ENCODE results near the gene CLINT1.
"Not testable (repeated sequence)": the region's sequence is repeated elsewhere in the genome, so short reads cannot be mapped to it uniquely, and the experiment has no call there.

The CLINT1 gene

DNA sequence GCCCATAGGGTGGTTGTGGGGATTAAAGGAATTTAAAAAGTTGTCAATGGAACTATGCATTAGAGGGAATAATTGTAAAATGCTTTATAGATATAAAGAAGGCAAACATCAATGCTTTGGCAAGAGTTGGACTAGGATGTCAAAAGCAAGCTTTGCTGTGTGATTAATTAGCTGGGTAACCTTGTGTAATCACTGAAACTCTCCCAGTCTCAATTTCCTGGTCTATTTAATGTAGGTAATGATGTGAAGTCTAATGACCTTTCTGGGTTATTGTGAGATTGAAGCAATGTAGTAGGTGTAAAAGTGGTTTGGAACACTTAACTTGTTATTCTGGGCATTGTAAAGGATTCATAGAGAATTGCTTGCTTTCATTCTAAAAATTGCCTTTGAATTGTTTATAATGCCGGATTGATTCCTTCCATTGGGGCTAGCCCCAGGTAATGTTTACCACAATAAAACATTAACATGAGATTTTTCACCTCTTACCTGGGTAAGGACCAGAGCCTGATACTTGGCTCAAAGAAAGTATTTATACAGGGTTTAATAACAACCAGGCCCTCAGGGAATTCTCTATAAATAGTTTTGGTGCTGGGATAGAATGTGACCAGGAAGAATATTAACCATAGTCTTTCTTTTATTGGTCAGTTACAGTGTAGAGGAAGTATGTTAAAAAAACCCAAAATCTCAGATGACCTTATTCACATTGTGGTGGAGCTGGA, 30.0 kb upstream of the CLINT1 start:
- DNase-seq = no peak

DNA sequence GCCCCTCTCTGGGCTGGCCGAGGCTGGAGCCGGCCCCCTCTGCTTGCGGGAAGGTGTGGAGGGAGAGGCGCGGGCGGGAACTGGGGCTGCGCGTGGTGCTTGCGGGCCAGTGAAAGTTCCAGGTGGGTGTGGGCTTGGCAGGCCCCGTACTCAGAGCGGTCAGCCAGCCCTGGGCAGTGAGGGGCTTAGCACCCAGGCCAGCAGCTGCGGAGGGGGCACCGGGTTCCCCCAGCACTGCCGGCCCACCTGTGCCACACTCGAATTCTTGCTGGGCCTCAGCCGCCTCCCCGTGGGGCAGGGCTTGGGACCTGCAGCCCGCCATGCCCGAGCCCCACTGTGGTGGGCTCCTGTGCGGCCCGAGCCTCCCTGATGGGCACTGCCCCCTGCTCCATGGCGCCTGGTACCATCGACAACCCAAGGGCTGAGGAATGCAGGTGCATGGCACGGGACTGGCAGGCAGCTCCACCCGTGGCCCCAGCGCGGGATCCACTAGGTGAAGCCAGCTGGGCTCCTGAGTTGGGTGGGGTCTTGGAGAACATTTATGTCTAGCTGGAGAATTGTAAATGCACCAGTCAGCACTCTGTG, 27.9 kb upstream of the CLINT1 start:
- DNase-seq = no peak

More for the DNA sequence above, 30.0 kb upstream of the CLINT1 start:
- no peaks in the 10 kb centered on the region for H3K4me1 ChIP-seq (ENCODE audit: control insufficient read depth, insufficient read depth, low read length, poor library complexity, severe bottlenecking)
- H3K9me3 ChIP-seq (ENCODE audit: control insufficient read depth, low read length) = no peaks in the 10 kb centered on the region
- no peak overlapping the region for H3K4me3 ChIP-seq (ENCODE audit: insufficient read depth, low read depth, low read length, poor library complexity, severe bottlenecking)
- no peak overlapping the region for H3K27ac ChIP-seq (ENCODE audit: insufficient read depth, low read length, poor library complexity, severe bottlenecking)
- no peaks in the 10 kb centered on the region for H3K36me3 ChIP-seq (ENCODE audit: control insufficient read depth, insufficient read depth, low read length)
- H3K27me3 ChIP-seq (replicated peaks; ENCODE audit: control insufficient read depth, insufficient read depth, low read length, poor library complexity, severe bottlenecking) = no peaks in the 10 kb centered on the region

DNA sequence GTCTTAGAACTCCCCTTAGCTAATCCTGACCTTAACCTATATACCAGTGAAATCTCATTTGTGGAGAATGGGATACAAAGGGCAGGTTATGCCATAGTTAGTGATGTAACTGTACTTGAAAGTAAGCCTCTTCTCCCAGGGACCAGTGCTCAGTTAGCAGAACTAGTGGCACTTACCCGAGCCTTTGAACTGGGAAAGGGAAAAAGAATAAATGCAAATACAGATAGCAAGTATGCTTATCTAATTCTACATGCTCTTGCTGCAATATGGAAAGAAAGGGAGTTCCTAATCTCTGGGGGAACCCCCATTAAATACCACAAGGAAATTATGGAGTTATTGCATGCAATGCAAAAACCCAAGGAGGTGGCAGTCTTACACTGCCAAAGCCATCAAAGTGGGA, 26.1 kb upstream of the CLINT1 start:
- not testable (repeated sequence) for H3K4me1 ChIP-seq (ENCODE audit: control insufficient read depth, insufficient read depth, low read length, poor library complexity, severe bottlenecking); DNase-seq; H3K27me3 ChIP-seq (replicated peaks; ENCODE audit: control insufficient read depth, insufficient read depth, low read length, poor library complexity, severe bottlenecking); H3K27ac ChIP-seq (ENCODE audit: insufficient read depth, low read length, poor library complexity, severe bottlenecking); H3K9me3 ChIP-seq (ENCODE audit: control insufficient read depth, low read length); H3K36me3 ChIP-seq (ENCODE audit: control insufficient read depth, insufficient read depth, low read length); H3K4me3 ChIP-seq (ENCODE audit: insufficient read depth, low read depth, low read length, poor library complexity, severe bottlenecking)

More for the DNA sequence above, 27.9 kb upstream of the CLINT1 start:
- no peak overlapping the region for H3K4me3 ChIP-seq (ENCODE audit: insufficient read depth, low read depth, low read length, poor library complexity, severe bottlenecking)
- no peaks in the 10 kb centered on the region for H3K9me3 ChIP-seq (ENCODE audit: control insufficient read depth, low read length)
- H3K27me3 ChIP-seq (replicated peaks; ENCODE audit: control insufficient read depth, insufficient read depth, low read length, poor library complexity, severe bottlenecking) = no peaks in the 10 kb centered on the region
- H3K36me3 ChIP-seq (ENCODE audit: control insufficient read depth, insufficient read depth, low read length) = no peaks in the 10 kb centered on the region
- H3K4me1 ChIP-seq (ENCODE audit: control insufficient read depth, insufficient read depth, low read length, poor library complexity, severe bottlenecking) = no peaks in the 10 kb centered on the region
- H3K27ac ChIP-seq (ENCODE audit: insufficient read depth, low read length, poor library complexity, severe bottlenecking) = no peak overlapping the region

DNA sequence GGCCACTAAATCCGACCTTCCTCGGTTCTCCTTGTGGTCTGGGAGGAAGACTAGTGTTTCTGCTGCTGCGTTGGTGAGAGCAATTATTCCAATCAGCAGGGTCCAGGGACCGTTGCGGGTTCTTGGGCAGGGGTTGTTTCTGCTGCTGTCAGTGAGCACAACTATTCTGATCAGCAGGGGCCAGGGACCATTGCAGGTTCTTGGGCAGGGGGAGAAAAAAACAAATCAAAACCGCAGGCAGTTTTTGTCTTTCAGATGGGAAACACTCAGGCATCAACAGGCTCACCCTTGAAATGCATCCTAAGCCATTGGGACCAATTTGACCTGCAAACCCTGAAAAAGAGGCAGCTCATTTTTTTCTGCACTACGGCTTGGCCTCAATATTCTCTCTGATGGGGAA, 22.6 kb upstream of the CLINT1 start:
- H3K9me3 ChIP-seq (ENCODE audit: control insufficient read depth, low read length); H3K36me3 ChIP-seq (ENCODE audit: control insufficient read depth, insufficient read depth, low read length); H3K4me1 ChIP-seq (ENCODE audit: control insufficient read depth, insufficient read depth, low read length, poor library complexity, severe bottlenecking); H3K4me3 ChIP-seq (ENCODE audit: insufficient read depth, low read depth, low read length, poor library complexity, severe bottlenecking); H3K27ac ChIP-seq (ENCODE audit: insufficient read depth, low read length, poor library complexity, severe bottlenecking); DNase-seq; H3K27me3 ChIP-seq (replicated peaks; ENCODE audit: control insufficient read depth, insufficient read depth, low read length, poor library complexity, severe bottlenecking): not testable (repeated sequence)

DNA sequence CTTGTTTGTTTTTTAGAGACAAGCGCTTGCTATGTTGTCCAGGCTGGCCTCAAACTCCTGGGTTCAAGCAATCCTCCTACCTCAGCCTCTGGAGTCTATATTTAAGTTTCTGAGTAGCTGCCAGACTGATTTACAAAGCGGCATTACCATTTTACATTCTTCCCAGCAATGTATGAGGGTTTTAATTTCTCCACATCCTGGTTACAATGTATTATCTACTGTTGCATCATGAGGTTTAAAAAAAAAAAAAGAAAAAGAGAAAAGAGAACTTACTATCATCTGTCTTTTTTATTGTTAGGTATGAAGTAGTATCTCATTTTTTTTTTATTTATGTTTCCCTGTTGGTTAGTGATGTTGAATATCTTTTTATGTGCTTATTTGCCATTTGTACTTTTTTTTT, 18.9 kb upstream of the CLINT1 start:
- Histone ChIP-seq H3K27ac (ENCODE audit: insufficient read depth, low read length, poor library complexity, severe bottlenecking) (no peak overlapping the region), H3K36me3 (ENCODE audit: control insufficient read depth, insufficient read depth, low read length) (no peaks in the 10 kb centered on the region), H3K4me1 (ENCODE audit: control insufficient read depth, insufficient read depth, low read length, poor library complexity, severe bottlenecking) (no peaks in the 10 kb centered on the region), H3K9me3 (ENCODE audit: control insufficient read depth, low read length) (no peaks in the 10 kb centered on the region), H3K4me3 (ENCODE audit: insufficient read depth, low read depth, low read length, poor library complexity, severe bottlenecking) (no peak overlapping the region), H3K27me3 (replicated peaks; ENCODE audit: control insufficient read depth, insufficient read depth, low read length, poor library complexity, severe bottlenecking) (no peaks in the 10 kb centered on the region)
- no peak for DNase-seq

DNA sequence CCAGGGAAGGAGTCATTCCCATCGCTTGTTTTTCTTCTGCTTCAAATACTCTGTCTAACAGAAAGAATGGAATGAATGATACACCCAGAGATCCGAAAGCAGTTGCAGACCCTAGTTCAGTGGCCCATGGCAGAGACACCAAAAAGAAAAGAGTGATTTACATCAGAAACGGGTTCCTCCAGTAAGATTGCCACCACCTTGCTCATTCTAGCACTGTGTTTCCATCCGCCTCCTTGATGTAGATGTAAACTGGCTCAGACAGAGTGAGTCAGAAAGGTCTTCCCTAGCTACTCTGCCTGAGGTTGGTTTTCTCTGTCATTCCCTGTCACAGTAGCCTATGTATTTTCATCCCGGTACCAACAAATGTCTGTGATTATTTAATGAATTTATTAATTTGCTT, 15.9 kb upstream of the CLINT1 start:
- no peaks in the 10 kb centered on the region for H3K36me3 ChIP-seq (ENCODE audit: control insufficient read depth, insufficient read depth, low read length)
- H3K27me3 ChIP-seq (replicated peaks; ENCODE audit: control insufficient read depth, insufficient read depth, low read length, poor library complexity, severe bottlenecking) = no peaks in the 10 kb centered on the region
- H3K4me1 ChIP-seq (ENCODE audit: control insufficient read depth, insufficient read depth, low read length, poor library complexity, severe bottlenecking) = no peaks in the 10 kb centered on the region
- H3K27ac ChIP-seq (ENCODE audit: insufficient read depth, low read length, poor library complexity, severe bottlenecking) = no peak overlapping the region
- H3K4me3 ChIP-seq (ENCODE audit: insufficient read depth, low read depth, low read length, poor library complexity, severe bottlenecking) = no peak overlapping the region
- no peak for DNase-seq
- H3K9me3 ChIP-seq (ENCODE audit: control insufficient read depth, low read length) = no peaks in the 10 kb centered on the region

DNA sequence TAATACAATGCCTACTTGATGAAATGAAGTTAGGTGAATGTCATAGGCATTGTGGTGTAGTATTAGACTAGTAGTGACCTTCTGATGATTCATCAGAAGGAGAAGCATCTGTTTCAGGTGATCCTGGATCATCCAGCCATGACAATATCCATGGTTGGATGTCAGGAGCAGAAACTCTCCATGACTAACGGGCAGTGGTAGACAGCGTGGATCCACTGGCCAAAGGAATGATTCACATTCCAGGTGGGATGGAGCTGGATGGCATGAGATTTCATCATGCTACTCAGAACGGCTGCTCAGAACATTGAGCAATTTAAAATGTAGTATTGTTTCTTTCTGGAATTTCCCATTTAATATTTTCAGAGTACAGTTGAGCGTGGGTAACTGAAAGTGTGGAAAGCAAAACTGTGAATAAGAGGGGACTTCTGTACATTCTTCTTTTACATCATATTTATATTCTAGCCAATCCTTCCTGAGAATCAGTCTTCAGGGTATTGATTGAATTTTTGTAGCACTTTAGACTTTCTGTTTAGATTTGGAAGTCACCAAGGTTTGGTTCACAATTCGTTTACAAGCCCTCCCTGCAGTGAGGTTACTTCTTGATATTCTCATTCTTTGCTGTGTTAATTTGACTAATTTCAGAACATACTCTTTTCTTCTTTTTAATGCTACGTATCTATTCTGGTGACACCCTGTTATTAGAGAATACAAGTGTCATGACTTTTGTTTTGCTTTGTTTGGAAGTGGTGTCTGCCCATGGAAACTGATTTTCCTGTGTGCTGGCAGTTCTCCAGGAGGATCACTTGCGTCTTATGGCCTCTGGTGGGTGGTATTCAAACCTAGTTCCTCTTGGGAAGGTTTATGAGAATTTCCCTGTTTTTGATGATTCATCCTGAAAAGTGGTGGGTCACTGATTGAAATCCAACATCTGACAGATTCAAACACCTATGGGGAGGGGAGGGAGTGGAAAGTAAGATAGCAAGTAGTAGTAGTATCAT, 12.2 kb upstream of the CLINT1 start:
- Histone ChIP-seq H3K4me1 (ENCODE audit: control insufficient read depth, insufficient read depth, low read length, poor library complexity, severe bottlenecking) (no peaks in the 10 kb centered on the region), H3K4me3 (ENCODE audit: insufficient read depth, low read depth, low read length, poor library complexity, severe bottlenecking) (no peak overlapping the region), H3K27ac (ENCODE audit: insufficient read depth, low read length, poor library complexity, severe bottlenecking) (no peak overlapping the region), H3K9me3 (ENCODE audit: control insufficient read depth, low read length) (no peaks in the 10 kb centered on the region), H3K27me3 (replicated peaks; ENCODE audit: control insufficient read depth, insufficient read depth, low read length, poor library complexity, severe bottlenecking) (no peaks in the 10 kb centered on the region), H3K36me3 (ENCODE audit: control insufficient read depth, insufficient read depth, low read length) (no peaks in the 10 kb centered on the region)
- DNase-seq = no peak

DNA sequence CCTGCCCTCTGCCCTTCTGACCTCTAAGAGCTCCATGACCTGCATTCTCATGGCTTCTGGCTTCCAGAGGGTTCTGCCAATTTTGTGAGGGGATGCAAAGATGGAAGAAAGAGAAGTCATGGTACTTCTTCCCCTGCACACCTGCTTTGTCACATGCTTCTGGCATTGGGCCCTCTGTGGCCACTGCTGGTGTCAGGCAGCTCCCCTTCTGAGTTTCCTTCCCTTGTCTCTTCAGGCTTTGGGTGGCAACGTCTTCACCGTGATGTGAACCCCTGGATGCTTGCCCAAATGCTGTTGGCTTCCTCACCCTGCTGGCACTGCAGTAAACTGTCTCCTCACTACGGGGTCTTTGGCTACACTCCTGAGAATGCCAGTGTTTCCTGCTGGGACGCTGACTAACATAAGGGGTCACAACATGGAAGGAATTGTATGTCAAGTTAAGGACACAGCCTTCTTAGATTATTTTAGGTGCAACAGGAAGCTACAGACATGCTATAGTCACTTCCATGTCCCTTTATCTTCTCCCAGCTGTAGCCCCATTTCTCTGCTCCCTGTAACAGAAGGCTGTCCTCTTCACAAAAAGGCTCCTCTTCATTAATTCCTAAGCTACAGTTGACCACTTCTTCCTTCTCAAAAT, 8.9 kb upstream of the CLINT1 start:
- Histone ChIP-seq H3K27ac (ENCODE audit: insufficient read depth, low read length, poor library complexity, severe bottlenecking) (no peak overlapping the region), H3K36me3 (ENCODE audit: control insufficient read depth, insufficient read depth, low read length) (no peaks in the 10 kb centered on the region), H3K4me3 (ENCODE audit: insufficient read depth, low read depth, low read length, poor library complexity, severe bottlenecking) (no peak overlapping the region), H3K9me3 (ENCODE audit: control insufficient read depth, low read length) (no peaks in the 10 kb centered on the region), H3K4me1 (ENCODE audit: control insufficient read depth, insufficient read depth, low read length, poor library complexity, severe bottlenecking) (no peaks in the 10 kb centered on the region), H3K27me3 (replicated peaks; ENCODE audit: control insufficient read depth, insufficient read depth, low read length, poor library complexity, severe bottlenecking) (no peaks in the 10 kb centered on the region)
- no peak for DNase-seq

DNA sequence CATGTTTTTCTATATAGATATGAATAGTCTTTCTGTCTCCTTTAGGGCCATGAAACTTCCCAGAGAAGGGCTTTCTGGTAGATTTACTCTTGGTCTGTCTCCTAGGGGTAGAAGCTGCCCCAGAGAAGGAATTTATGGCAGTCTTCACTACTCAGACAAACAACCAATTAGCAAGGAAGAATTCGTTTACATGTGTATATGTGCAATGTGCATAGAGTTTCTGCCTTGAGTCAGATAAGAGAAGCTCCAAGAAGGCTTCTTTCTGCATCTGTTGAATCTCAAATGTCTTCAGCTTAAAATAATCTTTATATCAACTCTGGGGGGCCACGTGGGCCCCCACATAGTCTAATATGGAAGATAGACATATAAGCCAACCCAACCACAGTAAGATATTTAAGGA, 7.6 kb upstream of the CLINT1 start:
- H3K27ac ChIP-seq (ENCODE audit: insufficient read depth, low read length, poor library complexity, severe bottlenecking) = no peak overlapping the region
- no peaks in the 10 kb centered on the region for H3K36me3 ChIP-seq (ENCODE audit: control insufficient read depth, insufficient read depth, low read length)
- no peaks in the 10 kb centered on the region for H3K9me3 ChIP-seq (ENCODE audit: control insufficient read depth, low read length)
- H3K4me3 ChIP-seq (ENCODE audit: insufficient read depth, low read depth, low read length, poor library complexity, severe bottlenecking) = no peak overlapping the region
- no peaks in the 10 kb centered on the region for H3K27me3 ChIP-seq (replicated peaks; ENCODE audit: control insufficient read depth, insufficient read depth, low read length, poor library complexity, severe bottlenecking)
- no peak for DNase-seq
- no peaks in the 10 kb centered on the region for H3K4me1 ChIP-seq (ENCODE audit: control insufficient read depth, insufficient read depth, low read length, poor library complexity, severe bottlenecking)
